Vagina (tissue), 2 donors: Measurements from ENCODE around the gene CCDC73. TPM values are rescaled to one million over a fixed set of nuclear protein-coding genes. Genes with fewer than 3 reads are reported as not detected.
"Not testable (repeated sequence)": the region's sequence is repeated elsewhere in the genome, so short reads cannot be mapped to it uniquely, and the experiment has no call there.

ENCODE experiments used
- DNase-seq, 2 donors: peaks; one replicate each; pipeline ENCODE4 v3.0.0-alpha.2; 2017; ENCODE audit errors: extremely low spot score in 2 of 2
- H3K27ac ChIP-seq: fragments of 200-600 bp; sonication (generic); one replicate; pipeline ENCODE4 v1.5.1; 2019
- H3K27me3 ChIP-seq: fragments of 200-600 bp; sonication (generic); one replicate; pipeline ENCODE4 v1.5.1; 2019
- H3K36me3 ChIP-seq, 2 donors: fragments of 200-600 bp; sonication (generic); one replicate each; pipeline ENCODE4 v1.5.1; 2017 to 2019
- H3K4me1 ChIP-seq: fragments of 200-600 bp; sonication (generic); one replicate; pipeline ENCODE4 v1.5.1; 2019
- H3K4me3 ChIP-seq, 2 donors: fragments of 200-600 bp; sonication (generic); 1 replicate in 1 of 2; 2 replicates in 1 of 2; pipeline ENCODE4 v1.5.1; 2016 to 2019
- H3K9me3 ChIP-seq: fragments of 200-600 bp; sonication (generic); one replicate; pipeline ENCODE4 v1.5.1; 2019
- POLR2A ChIP-seq, 2 donors: fragments of 450-650 bp; IDR thresholded peaks; one replicate each; pipeline ENCODE4 v1.6.1; 2017; ENCODE audit warnings: antibody characterized with exemption in 2 of 2, mild to moderate bottlenecking in 2 of 2, moderate library complexity in 2 of 2
- POLR2AphosphoS5 ChIP-seq, 2 donors: sonication (generic); formaldehyde crosslinking; IDR thresholded peaks; one replicate each; pipeline ENCODE4 v1.9.0; 2017; ENCODE audit warnings: antibody characterized with exemption in 2 of 2, mild to moderate bottlenecking in 2 of 2, low read depth in 1 of 2; ENCODE audit not compliant: insufficient read depth in 1 of 2
- intact Hi-C: fragments of 100-400 bp; cut with DNase I; formaldehyde crosslinking; loops from one replicate; pipeline ENCODE4 v1.15.1; 2023
- total RNA-seq: library from RNA; depleted of rRNA; stranded (reverse); fragments of >200 nt; gene quantifications from one replicate; pipeline ENCODE4 v1.2.3, GENCODE V29; 2016
- TF ChIP-seq, protein P1 (sequence below), 3 experiments: fragments of 450-650 bp in 2 of 3; fragments of 200-600 bp in 1 of 3; sonication (generic) in 1 of 3; IDR thresholded peaks; one replicate each; pipeline ENCODE4 v1.5.1; 2017 to 2019; ENCODE audit warnings: antibody characterized with exemption in 3 of 3, mild to moderate bottlenecking in 2 of 3, moderate library complexity in 2 of 3

CCDC73 gene
- total RNA-seq, 1 donor from 2014 or later: not detected

DNA sequence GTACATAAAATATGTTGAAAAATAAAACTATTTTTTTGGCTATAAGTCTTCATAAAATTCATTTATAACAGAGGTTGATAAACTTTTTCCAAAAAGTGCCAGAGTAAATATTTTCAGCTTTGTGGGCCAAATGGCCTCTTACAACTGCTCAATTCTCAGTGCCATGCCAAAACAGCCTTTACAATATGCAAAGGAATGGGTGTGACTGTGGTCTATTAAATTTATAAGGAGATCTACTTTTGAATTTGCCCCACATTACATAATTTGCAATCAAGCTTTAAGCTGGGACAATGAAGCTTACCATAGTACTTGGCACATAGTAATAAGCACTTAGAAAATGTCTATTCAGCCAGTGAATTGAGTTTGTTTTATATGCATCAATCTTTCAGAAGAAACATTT is 188.2 kb downstream of the CCDC73 start:
- peaks cover 0 to 31% of the 10 kb centered on the region in 2 donors for H3K36me3 ChIP-seq
- no peaks in the 10 kb centered on the region for H3K4me1 ChIP-seq
- H3K9me3 ChIP-seq: no peaks in the 10 kb centered on the region
- DNase-seq: no peak
- intact Hi-C loops: no loop called here
- no peak overlapping the region for H3K4me3 ChIP-seq
- no peak overlapping the region for H3K27ac ChIP-seq
- H3K27me3 ChIP-seq: no peaks in the 10 kb centered on the region
- TF ChIP-seq POLR2AphosphoS5 (IDR thresholded peaks at IDR 0.05; ENCODE audit: insufficient read depth in 1 of 2, low read depth in 1 of 2) (no peak), POLR2A (IDR thresholded peaks at IDR 0.05) (no peak)
- TF ChIP-seq, protein P1, sequence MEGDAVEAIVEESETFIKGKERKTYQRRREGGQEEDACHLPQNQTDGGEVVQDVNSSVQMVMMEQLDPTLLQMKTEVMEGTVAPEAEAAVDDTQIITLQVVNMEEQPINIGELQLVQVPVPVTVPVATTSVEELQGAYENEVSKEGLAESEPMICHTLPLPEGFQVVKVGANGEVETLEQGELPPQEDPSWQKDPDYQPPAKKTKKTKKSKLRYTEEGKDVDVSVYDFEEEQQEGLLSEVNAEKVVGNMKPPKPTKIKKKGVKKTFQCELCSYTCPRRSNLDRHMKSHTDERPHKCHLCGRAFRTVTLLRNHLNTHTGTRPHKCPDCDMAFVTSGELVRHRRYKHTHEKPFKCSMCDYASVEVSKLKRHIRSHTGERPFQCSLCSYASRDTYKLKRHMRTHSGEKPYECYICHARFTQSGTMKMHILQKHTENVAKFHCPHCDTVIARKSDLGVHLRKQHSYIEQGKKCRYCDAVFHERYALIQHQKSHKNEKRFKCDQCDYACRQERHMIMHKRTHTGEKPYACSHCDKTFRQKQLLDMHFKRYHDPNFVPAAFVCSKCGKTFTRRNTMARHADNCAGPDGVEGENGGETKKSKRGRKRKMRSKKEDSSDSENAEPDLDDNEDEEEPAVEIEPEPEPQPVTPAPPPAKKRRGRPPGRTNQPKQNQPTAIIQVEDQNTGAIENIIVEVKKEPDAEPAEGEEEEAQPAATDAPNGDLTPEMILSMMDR (IDR thresholded peaks at IDR 0.05): no peak

DNA sequence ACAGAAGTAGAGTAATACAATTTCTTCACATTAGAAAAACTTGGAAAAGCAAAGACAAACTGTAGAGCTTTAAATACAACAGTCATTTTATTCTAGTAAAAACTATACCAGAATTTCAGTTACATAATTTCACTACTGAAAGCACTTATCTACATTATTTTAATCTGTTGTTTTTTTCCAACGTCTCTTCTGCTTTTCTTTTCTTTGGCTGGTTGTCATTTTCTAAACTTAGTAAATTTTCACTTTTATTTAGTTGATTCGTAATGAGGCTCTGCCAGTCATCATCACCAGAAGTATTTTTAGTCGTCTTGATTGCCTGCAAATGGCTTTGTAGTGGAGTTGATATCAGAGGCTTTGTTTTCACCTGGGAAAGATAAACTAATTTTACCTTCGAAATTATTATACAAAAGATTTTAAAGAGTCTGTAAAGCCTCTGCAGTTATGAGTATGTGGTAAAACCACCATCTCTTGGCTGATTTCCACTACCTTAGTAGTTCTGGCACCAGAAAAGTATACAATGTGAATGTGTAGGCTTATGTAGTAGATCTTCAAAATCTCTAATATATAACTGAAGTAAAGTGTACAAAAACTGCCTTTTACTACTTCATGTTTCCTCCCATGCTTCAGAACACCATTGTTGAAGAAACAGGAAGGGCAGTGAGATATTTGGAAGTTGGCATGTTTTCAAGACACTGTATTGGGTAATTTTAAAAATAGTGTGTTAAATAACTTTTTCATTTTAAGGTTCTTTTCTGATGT is 191.6 kb downstream of the CCDC73 start:
- Histone ChIP-seq H3K9me3 (no peaks in the 10 kb centered on the region), H3K36me3 (peaks cover 0 to 42% of the 10 kb centered on the region in 2 donors), H3K27ac (no peak overlapping the region), H3K27me3 (no peaks in the 10 kb centered on the region), H3K4me3 (no peak overlapping the region), H3K4me1 (no peaks in the 10 kb centered on the region)
- DNase-seq: no peak
- TF ChIP-seq POLR2A (IDR thresholded peaks at IDR 0.05): no peak
- TF ChIP-seq POLR2AphosphoS5 (IDR thresholded peaks at IDR 0.05; ENCODE audit: insufficient read depth in 1 of 2, low read depth in 1 of 2): no peak
- TF ChIP-seq, protein P1 (IDR thresholded peaks at IDR 0.05): no peak
- intact Hi-C loops: no loop called here

DNA sequence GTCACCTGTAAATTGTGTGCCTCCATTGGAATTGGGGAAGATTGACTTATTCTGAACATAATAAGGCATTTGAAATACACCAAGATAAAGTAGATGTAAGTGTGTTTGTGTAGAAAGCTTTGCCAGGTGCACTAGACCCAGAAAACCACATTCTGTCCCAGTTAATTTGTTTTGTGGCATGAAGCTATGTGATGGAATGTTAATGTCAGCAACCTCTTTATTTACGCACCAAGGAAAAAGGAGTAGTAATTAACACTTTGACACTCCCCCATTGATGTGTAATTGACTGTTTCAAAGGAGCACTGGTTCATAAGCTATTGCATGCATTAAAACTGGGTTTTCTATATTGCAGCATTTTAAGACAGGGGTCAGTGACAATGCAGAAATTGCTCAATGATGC is 196.5 kb downstream of the CCDC73 start:
- Histone ChIP-seq H3K4me3 (no peak overlapping the region), H3K27ac (no peak overlapping the region), H3K27me3 (no peaks in the 10 kb centered on the region), H3K4me1 (no peaks in the 10 kb centered on the region), H3K36me3 (peaks cover 0 to 64% of the 10 kb centered on the region in 2 donors), H3K9me3 (no peaks in the 10 kb centered on the region)
- intact Hi-C loops: no loop called here
- TF ChIP-seq POLR2A (IDR thresholded peaks at IDR 0.05) (no peak), POLR2AphosphoS5 (IDR thresholded peaks at IDR 0.05; ENCODE audit: insufficient read depth in 1 of 2, low read depth in 1 of 2) (no peak)
- TF ChIP-seq, protein P1 (IDR thresholded peaks at IDR 0.05): no peak
- DNase-seq: no peak

DNA sequence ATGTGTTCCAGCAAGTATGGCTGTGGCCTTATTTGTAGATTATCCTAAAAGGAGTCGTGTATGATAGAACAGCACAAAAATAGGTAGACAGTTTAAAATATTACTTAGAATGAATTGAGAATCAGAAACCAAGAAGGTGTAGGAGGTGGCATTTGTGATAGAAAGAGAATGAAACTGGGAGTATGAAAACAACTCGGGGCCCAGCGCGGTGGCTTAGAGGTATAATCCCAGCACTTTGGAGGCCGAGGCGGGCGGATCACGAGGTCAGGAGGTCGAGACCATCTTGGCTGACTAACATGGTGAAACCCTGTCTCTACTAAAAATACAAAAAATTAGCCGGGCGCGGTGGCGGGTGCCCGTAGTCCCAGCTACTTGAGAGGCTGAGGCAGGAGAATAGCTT is 198.3 kb downstream of the CCDC73 start:
- H3K9me3 ChIP-seq, H3K4me3 ChIP-seq, H3K4me1 ChIP-seq, intact Hi-C loops, H3K27me3 ChIP-seq, H3K27ac ChIP-seq, DNase-seq: not testable (repeated sequence)
- peaks cover 0 to 69% of the 10 kb centered on the region in 2 donors for H3K36me3 ChIP-seq

DNA sequence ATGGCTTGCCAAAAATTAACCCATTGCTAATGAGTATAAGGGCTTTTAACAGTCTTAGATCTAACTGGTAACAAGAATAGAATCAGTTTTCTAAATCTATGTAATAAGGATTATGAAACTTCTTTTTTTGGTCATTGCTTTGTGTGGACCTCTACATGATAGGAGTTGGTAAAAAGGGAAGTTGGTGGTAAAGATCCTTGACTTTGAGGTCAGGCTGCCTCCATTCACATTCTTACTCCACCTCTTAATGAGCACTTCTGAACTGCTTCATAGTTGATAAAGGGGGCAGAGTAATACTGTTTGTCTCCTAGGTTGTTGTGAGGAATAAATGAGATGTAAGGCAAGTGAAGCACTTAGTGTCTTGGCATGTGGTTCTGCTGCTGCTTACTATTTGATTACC is 200.2 kb downstream of the CCDC73 start:
- H3K9me3 ChIP-seq: no peaks in the 10 kb centered on the region
- H3K4me1 ChIP-seq: no peaks in the 10 kb centered on the region
- no peak overlapping the region for H3K4me3 ChIP-seq
- peaks cover 0 to 88% of the 10 kb centered on the region in 2 donors for H3K36me3 ChIP-seq
- H3K27ac ChIP-seq: no peak overlapping the region
- TF ChIP-seq POLR2AphosphoS5 (IDR thresholded peaks at IDR 0.05; ENCODE audit: insufficient read depth in 1 of 2, low read depth in 1 of 2): no peak
- TF ChIP-seq, protein P1 (IDR thresholded peaks at IDR 0.05): no peak
- no peak for TF ChIP-seq POLR2A (IDR thresholded peaks at IDR 0.05)
- no peak for DNase-seq
- intact Hi-C loops: no loop called here
- H3K27me3 ChIP-seq: no peaks in the 10 kb centered on the region
